ENCODE results near the gene HSPA4. TPM values are rescaled to one million over a fixed set of nuclear protein-coding genes. Genes with fewer than 3 reads are reported as not detected.
"Not testable (repeated sequence)": the region's sequence is repeated elsewhere in the genome, so short reads cannot be mapped to it uniquely, and the experiment has no call there.

Gene HSPA4
- total RNA-seq, 4 donors from 2014 or later: 48.1 to 84.0 (median 72.3) TPM

- Histone ChIP-seq H3K4me3 (no peak overlapping the region), H3K27ac (no peak overlapping the region), H3K4me1 (peaks cover 0 to 30% (median 0%) of the 10 kb centered on the region in 3 donors), H3K36me3 (peaks cover 5 to 46% of the 10 kb centered on the region in 2 donors), H3K27me3 (no peaks in the 10 kb centered on the region), H3K9me3 (no peaks in the 10 kb centered on the region)
- no peak for ATAC-seq
- 100% methylated on average over 1 of the region's 1 CpG; no CpG with 5 or more reads in 1 of the 2 donors for WGBS, 2 donors (ENCODE audit: low coverage in 1 of 2)
- TF ChIP-seq EP300 (IDR thresholded peaks at IDR 0.05) (no peak), POLR2AphosphoS5 (IDR thresholded peaks at IDR 0.05) (no peak), CTCF (IDR thresholded peaks at IDR 0.05) (no peak), POLR2A (IDR thresholded peaks at IDR 0.05) (no peak)
Observed at GRCh38 chr5:133081703-133082102, 29.9 kb downstream of the HSPA4 start.

DNA sequence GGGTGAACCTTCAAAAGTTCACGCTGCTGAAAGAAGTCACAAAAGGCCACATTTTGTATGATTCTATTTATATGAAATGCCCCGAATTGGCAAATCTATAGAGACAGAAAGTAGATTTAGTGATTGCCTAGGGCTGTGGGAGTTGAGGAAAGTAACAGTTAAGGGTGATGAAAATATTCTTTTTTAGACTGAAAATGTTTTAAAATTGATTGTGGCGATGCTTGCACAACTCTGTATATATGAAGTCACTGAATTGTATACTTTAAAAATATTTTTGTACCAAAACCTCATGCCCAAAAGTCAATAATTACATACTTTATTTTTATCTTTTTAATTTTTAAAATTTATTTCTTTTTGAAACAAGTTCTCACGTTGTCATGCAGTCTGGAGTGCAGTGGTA lies 30.3 kb downstream of the HSPA4 start:
- 76 to 79% methylated on average over 4 of the region's 4 CpGs for WGBS, 2 donors (ENCODE audit: low coverage in 1 of 2)
- Histone ChIP-seq H3K27ac (no peak overlapping the region), H3K4me3 (no peak overlapping the region)

DNA sequence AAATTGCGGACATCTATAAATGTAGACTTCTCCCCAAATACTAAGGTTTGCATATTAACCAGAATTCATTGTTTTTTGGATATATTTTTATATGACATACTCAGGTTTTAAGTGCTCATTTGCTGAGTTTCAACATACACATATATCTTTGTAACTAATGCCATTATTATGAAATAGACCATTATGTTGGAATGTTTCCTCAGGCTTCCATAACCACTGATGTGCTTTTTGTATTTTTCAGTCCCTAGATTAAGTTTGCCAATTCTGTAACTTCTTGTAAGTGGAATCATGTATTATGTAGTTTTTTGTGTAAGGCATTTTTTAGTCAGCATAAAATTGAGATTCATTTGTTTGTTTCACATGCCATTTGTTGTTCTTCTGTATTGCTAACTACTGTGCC lies 32.1 kb downstream of the HSPA4 start:
- ATAC-seq: no peak
- Histone ChIP-seq H3K36me3 (peaks cover 0 to 51% of the 10 kb centered on the region in 2 donors), H3K27me3 (no peaks in the 10 kb centered on the region), H3K27ac (no peak overlapping the region), H3K4me1 (peaks cover 0 to 30% (median 0%) of the 10 kb centered on the region in 3 donors), H3K9me3 (no peaks in the 10 kb centered on the region), H3K4me3 (no peak overlapping the region)
- no peak for TF ChIP-seq POLR2A (IDR thresholded peaks at IDR 0.05)
- TF ChIP-seq EP300 (IDR thresholded peaks at IDR 0.05): no peak
- TF ChIP-seq POLR2AphosphoS5 (IDR thresholded peaks at IDR 0.05): no peak
- TF ChIP-seq CTCF (IDR thresholded peaks at IDR 0.05): no peak
- WGBS, 2 donors (ENCODE audit: low coverage in 1 of 2): 93 to 100% methylated on average over 1 of the region's 1 CpG

More for the DNA sequence above, 30.3 kb downstream of the HSPA4 start:
- ATAC-seq: no peak
- peaks cover 0 to 30% (median 0%) of the 10 kb centered on the region in 3 donors for H3K4me1 ChIP-seq
- no peaks in the 10 kb centered on the region for H3K27me3 ChIP-seq
- TF ChIP-seq CTCF (IDR thresholded peaks at IDR 0.05) (no peak), POLR2AphosphoS5 (IDR thresholded peaks at IDR 0.05) (no peak), POLR2A (IDR thresholded peaks at IDR 0.05) (no peak), EP300 (IDR thresholded peaks at IDR 0.05) (no peak)
- H3K36me3 ChIP-seq: peaks cover 4 to 46% of the 10 kb centered on the region in 2 donors
- no peaks in the 10 kb centered on the region for H3K9me3 ChIP-seq

GRCh38 chr5:133085171-133085570 lies 33.4 kb downstream of the HSPA4 start:
- H3K4me1 ChIP-seq: peaks cover 0 to 23% (median 0%) of the 10 kb centered on the region in 3 donors
- H3K27me3 ChIP-seq, H3K9me3 ChIP-seq, ATAC-seq, H3K27ac ChIP-seq, H3K4me3 ChIP-seq: not testable (repeated sequence)
- WGBS, 2 donors (ENCODE audit: low coverage in 1 of 2): 90 to 96% methylated on average over 4 to 6 of the region's 6 CpGs
- H3K36me3 ChIP-seq: peaks cover 0 to 63% of the 10 kb centered on the region in 2 donors

DNA sequence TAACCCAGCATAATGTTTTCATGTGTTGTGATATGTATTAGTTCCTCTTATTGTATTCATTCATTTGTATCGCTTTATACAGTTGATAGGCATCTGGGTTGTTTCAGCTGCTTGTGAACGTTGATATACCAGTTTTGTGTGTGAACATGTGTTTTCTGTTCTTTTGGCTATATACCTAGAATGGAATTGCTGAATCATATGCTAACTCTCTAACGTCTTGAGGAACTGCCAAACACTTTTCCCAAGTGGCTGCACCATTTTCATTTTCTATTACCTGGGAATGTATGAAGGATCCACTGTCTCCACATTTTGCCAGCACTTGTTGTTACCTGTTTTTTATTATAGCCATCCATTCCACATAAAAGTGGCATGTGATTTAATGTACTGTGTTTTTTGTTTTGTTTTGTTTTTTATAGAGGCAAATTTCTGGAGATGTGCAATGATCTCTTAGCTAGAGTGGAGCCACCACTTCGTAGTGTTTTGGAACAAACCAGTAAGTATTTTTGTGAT lies 34.6 kb downstream of the HSPA4 start:
- peaks cover 0 to 76% of the 10 kb centered on the region in 2 donors for H3K36me3 ChIP-seq
- TF ChIP-seq CTCF (IDR thresholded peaks at IDR 0.05) (no peak), EP300 (IDR thresholded peaks at IDR 0.05) (no peak), POLR2AphosphoS5 (IDR thresholded peaks at IDR 0.05) (no peak), POLR2A (IDR thresholded peaks at IDR 0.05) (no peak)

More for the DNA sequence above, 34.6 kb downstream of the HSPA4 start:
- H3K4me3 ChIP-seq: no peak overlapping the region
- no peak for ATAC-seq
- peaks cover 0 to 14% (median 0%) of the 10 kb centered on the region in 3 donors for H3K4me1 ChIP-seq
- H3K27me3 ChIP-seq: no peaks in the 10 kb centered on the region
- H3K9me3 ChIP-seq: no peaks in the 10 kb centered on the region
- no peak overlapping the region for H3K27ac ChIP-seq
- 60 to 75% methylated on average over 2 to 4 of the region's 4 CpGs for WGBS, 2 donors (ENCODE audit: low coverage in 1 of 2)
